ENCODE measurements around the gene THSD7A.
A peak's percentile ranks its signal among the peaks of the same experiment; 100 is the strongest.
"Not testable (repeated sequence)": the region's sequence is repeated elsewhere in the genome, so short reads cannot be mapped to it uniquely, and the experiment has no call there.

THSD7A gene

GRCh38 chr7:11529382-11529781 is 302.6 kb downstream of the THSD7A start:
- Histone ChIP-seq H3K4me3 (ENCODE audit: low read depth, low read length) (no peak overlapping the region), H3K27ac (ENCODE audit: low read depth, low read length) (no peak overlapping the region), H3K79me2 (ENCODE audit: control insufficient read depth, insufficient read depth, low read length, unreplicated experiment) (no peaks in the 10 kb centered on the region), H3K27me3 (ENCODE audit: insufficient read depth, low read length) (no peaks in the 10 kb centered on the region), H2AFZ (ENCODE audit: low read length, unreplicated experiment) (no peak overlapping the region), H3K36me3 (ENCODE audit: insufficient read depth, low read length) (no peaks in the 10 kb centered on the region), H3K4me1 (ENCODE audit: control insufficient read depth, insufficient read depth, low read length, unreplicated experiment) (no peaks in the 10 kb centered on the region)

DNA sequence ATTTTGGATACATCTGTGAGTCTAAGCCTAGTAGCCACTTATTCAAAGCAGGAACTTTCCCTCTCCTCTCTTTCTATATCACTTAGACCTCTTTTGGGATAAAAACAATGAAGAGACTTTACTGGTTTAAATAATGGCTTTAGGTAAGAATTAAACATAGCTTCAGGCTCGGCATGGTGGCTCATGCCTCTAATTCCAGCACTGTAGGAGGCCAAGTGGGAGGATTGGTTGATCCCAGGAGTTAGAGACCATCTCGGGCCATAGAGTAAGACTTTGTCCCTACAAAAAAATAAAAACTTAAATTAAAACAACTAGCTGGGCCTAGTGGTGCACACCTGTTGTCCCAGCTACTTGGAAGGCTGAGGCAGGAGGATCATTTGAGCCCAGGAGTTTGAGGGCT is 304.3 kb downstream of the THSD7A start:
- H3K27me3 ChIP-seq (ENCODE audit: insufficient read depth, low read length), result no peaks in the 10 kb centered on the region
- no peak overlapping the region for H2AFZ ChIP-seq (ENCODE audit: low read length, unreplicated experiment)
- H3K27ac ChIP-seq (ENCODE audit: low read depth, low read length), result no peak overlapping the region
- no peaks in the 10 kb centered on the region for H3K79me2 ChIP-seq (ENCODE audit: control insufficient read depth, insufficient read depth, low read length, unreplicated experiment)
- H3K36me3 ChIP-seq (ENCODE audit: insufficient read depth, low read length), result no peaks in the 10 kb centered on the region
- no peaks in the 10 kb centered on the region for H3K4me1 ChIP-seq (ENCODE audit: control insufficient read depth, insufficient read depth, low read length, unreplicated experiment)
- no peak overlapping the region for H3K4me3 ChIP-seq (ENCODE audit: low read depth, low read length)

DNA sequence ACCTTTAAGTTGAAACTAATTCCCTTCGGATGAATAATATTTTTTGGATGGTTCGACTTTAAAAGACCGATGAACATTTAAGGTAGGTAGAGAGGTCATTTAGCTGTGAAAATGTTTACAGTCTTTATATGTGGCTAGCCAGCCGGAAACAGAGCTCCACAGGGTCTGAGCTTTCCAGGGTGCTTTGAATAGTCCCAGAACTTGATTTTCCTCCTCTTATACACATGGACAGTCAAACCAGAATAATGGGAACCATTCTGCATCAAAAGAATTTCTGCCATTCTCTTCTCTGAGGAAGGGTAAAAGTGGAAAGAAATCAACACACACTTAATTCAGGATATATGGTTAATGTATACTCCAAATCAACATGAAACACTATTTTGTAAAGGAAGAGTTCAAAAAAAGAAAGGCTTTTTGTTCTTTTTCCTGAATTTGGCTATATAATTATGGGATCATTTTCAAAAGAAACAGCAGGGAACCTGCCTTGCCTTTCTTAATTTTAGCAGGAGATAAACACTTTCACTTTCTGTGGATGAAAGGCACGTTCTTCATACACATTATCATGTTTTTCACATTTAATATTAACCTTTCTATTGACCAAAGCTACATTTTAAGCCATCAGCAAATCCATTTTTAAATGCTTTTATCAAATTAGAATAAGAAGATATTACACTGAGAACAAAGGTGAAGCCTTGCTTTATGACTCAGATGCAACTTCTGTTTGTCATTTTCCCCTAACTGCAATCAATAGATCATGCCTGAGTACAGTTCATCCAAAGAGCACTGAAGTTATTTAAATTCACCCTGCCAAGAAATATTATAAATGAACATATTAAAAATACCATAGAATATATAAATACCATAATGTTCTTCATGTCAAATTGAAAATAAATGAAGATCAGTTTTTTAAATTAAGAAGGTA is 307.3 kb downstream of the THSD7A start:
- Histone ChIP-seq H3K36me3 (ENCODE audit: insufficient read depth, low read length) (no peaks in the 10 kb centered on the region), H3K27me3 (ENCODE audit: insufficient read depth, low read length) (no peaks in the 10 kb centered on the region), H3K4me1 (ENCODE audit: control insufficient read depth, insufficient read depth, low read length, unreplicated experiment) (no peaks in the 10 kb centered on the region), H3K4me3 (ENCODE audit: low read depth, low read length) (peak overlapping the region; percentile 58), H2AFZ (ENCODE audit: low read length, unreplicated experiment) (peak overlapping the region; percentile 76), H3K79me2 (ENCODE audit: control insufficient read depth, insufficient read depth, low read length, unreplicated experiment) (no peaks in the 10 kb centered on the region), H3K27ac (ENCODE audit: low read depth, low read length) (no peak overlapping the region)

- H2AFZ ChIP-seq (ENCODE audit: low read length, unreplicated experiment); H3K4me1 ChIP-seq (ENCODE audit: control insufficient read depth, insufficient read depth, low read length, unreplicated experiment); H3K27me3 ChIP-seq (ENCODE audit: insufficient read depth, low read length); H3K36me3 ChIP-seq (ENCODE audit: insufficient read depth, low read length); H3K79me2 ChIP-seq (ENCODE audit: control insufficient read depth, insufficient read depth, low read length, unreplicated experiment); H3K27ac ChIP-seq (ENCODE audit: low read depth, low read length): not testable (repeated sequence)
- H3K4me3 ChIP-seq (ENCODE audit: low read depth, low read length), result peak overlapping the region; percentile 16; the same call in 1 of the 2 replicates
Observed at GRCh38 chr7:11521964-11522499, 310.0 kb downstream of the THSD7A start.

GRCh38 chr7:11517853-11518252 is 314.1 kb downstream of the THSD7A start:
- H2AFZ ChIP-seq (ENCODE audit: low read length, unreplicated experiment), result no peak overlapping the region
- H3K79me2 ChIP-seq (ENCODE audit: control insufficient read depth, insufficient read depth, low read length, unreplicated experiment), result no peaks in the 10 kb centered on the region
- no peaks in the 10 kb centered on the region for H3K4me1 ChIP-seq (ENCODE audit: control insufficient read depth, insufficient read depth, low read length, unreplicated experiment)
- H3K4me3 ChIP-seq (ENCODE audit: low read depth, low read length), result no peak overlapping the region
- H3K36me3 ChIP-seq (ENCODE audit: insufficient read depth, low read length), result no peaks in the 10 kb centered on the region
- H3K27ac ChIP-seq (ENCODE audit: low read depth, low read length), result no peak overlapping the region
- H3K27me3 ChIP-seq (ENCODE audit: insufficient read depth, low read length), result no peaks in the 10 kb centered on the region

- H3K36me3 ChIP-seq (ENCODE audit: insufficient read depth, low read length), result no peaks in the 10 kb centered on the region
- no peaks in the 10 kb centered on the region for H3K27me3 ChIP-seq (ENCODE audit: insufficient read depth, low read length)
- no peak overlapping the region for H3K27ac ChIP-seq (ENCODE audit: low read depth, low read length)
- H3K4me3 ChIP-seq (ENCODE audit: low read depth, low read length), result no peak overlapping the region
- no peaks in the 10 kb centered on the region for H3K79me2 ChIP-seq (ENCODE audit: control insufficient read depth, insufficient read depth, low read length, unreplicated experiment)
- no peak overlapping the region for H2AFZ ChIP-seq (ENCODE audit: low read length, unreplicated experiment)
- no peaks in the 10 kb centered on the region for H3K4me1 ChIP-seq (ENCODE audit: control insufficient read depth, insufficient read depth, low read length, unreplicated experiment)
Observed at GRCh38 chr7:11516328-11516727, 315.7 kb downstream of the THSD7A start.

DNA sequence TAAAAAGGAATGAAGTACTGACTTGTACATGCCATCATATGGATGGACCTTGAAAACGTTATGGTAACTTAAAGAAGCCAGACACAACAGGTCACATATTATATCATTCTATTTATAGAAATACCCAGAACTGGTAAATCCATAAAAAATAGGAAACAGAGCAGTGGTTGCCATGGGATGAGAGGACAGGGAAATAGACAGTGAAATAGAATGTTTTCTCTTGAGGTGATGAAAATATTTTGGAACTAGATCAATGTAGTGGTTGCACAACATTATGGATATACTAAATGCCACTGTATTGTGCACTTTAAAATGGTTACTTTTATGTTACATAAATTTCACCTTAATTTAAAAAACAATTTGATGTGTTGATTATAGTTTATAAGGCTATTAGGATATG is 318.5 kb downstream of the THSD7A start:
- Histone ChIP-seq H2AFZ (ENCODE audit: low read length, unreplicated experiment) (no peak overlapping the region), H3K27me3 (ENCODE audit: insufficient read depth, low read length) (no peaks in the 10 kb centered on the region), H3K27ac (ENCODE audit: low read depth, low read length) (no peak overlapping the region), H3K4me1 (ENCODE audit: control insufficient read depth, insufficient read depth, low read length, unreplicated experiment) (no peaks in the 10 kb centered on the region), H3K4me3 (ENCODE audit: low read depth, low read length) (no peak overlapping the region), H3K79me2 (ENCODE audit: control insufficient read depth, insufficient read depth, low read length, unreplicated experiment) (no peaks in the 10 kb centered on the region), H3K36me3 (ENCODE audit: insufficient read depth, low read length) (no peaks in the 10 kb centered on the region)

GRCh38 chr7:11507929-11508328 is 324.1 kb downstream of the THSD7A start:
- Histone ChIP-seq H3K4me3 (ENCODE audit: low read depth, low read length) (no peak overlapping the region), H3K4me1 (ENCODE audit: control insufficient read depth, insufficient read depth, low read length, unreplicated experiment) (no peaks in the 10 kb centered on the region), H3K27me3 (ENCODE audit: insufficient read depth, low read length) (no peaks in the 10 kb centered on the region), H3K27ac (ENCODE audit: low read depth, low read length) (no peak overlapping the region), H2AFZ (ENCODE audit: low read length, unreplicated experiment) (no peak overlapping the region), H3K36me3 (ENCODE audit: insufficient read depth, low read length) (no peaks in the 10 kb centered on the region), H3K79me2 (ENCODE audit: control insufficient read depth, insufficient read depth, low read length, unreplicated experiment) (no peaks in the 10 kb centered on the region)

DNA sequence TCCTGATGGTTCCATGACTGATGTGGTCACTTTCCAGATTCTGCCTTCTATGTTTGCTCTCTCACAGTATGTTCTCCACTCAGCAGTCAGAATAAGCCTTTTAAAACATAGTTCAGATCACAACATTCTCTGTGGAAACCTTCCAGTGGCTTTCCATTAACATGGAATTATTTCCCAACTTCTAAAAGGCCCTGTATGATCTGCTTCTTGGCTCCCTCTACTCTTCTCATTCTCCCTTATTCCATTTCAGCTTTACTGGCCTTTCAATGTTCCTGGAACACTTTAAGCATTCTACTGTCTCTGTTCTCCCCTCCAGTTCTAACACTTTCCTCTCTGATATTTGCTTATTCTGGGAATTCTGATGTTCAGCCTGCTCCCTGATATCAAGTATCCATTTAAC is 325.6 kb downstream of the THSD7A start:
- Histone ChIP-seq H3K27ac (ENCODE audit: low read depth, low read length) (no peak overlapping the region), H3K36me3 (ENCODE audit: insufficient read depth, low read length) (no peaks in the 10 kb centered on the region), H3K4me1 (ENCODE audit: control insufficient read depth, insufficient read depth, low read length, unreplicated experiment) (no peaks in the 10 kb centered on the region), H3K4me3 (ENCODE audit: low read depth, low read length) (no peak overlapping the region), H3K27me3 (ENCODE audit: insufficient read depth, low read length) (no peaks in the 10 kb centered on the region), H2AFZ (ENCODE audit: low read length, unreplicated experiment) (no peak overlapping the region), H3K79me2 (ENCODE audit: control insufficient read depth, insufficient read depth, low read length, unreplicated experiment) (no peaks in the 10 kb centered on the region)

DNA sequence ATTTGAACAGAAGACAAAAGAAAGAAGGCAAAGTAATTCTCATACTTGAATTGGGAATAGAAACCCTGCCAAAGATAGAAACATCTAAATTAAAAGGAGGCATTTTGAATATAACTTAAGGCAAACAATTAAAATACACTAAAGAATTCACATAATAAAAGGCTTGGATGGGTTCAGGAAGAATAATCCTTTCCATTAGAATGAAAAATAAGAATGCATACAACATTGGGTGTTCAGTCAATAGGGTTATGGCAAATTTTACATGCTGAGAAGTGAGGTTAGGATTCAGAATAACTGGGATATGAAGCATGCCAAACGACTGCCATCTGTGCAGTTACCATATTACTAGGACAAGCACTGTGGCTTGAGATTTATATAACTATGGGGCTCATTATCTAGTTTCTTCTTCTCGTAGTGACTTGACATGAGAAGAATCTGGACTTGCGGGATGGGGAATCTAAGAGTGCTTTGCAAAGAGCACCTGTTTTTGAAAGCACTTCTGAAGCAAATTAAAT is 326.5 kb downstream of the THSD7A start:
- Histone ChIP-seq H3K27me3 (ENCODE audit: insufficient read depth, low read length) (no peaks in the 10 kb centered on the region), H3K4me3 (ENCODE audit: low read depth, low read length) (no peak overlapping the region), H3K4me1 (ENCODE audit: control insufficient read depth, insufficient read depth, low read length, unreplicated experiment) (no peaks in the 10 kb centered on the region), H3K79me2 (ENCODE audit: control insufficient read depth, insufficient read depth, low read length, unreplicated experiment) (no peaks in the 10 kb centered on the region), H3K27ac (ENCODE audit: low read depth, low read length) (no peak overlapping the region), H2AFZ (ENCODE audit: low read length, unreplicated experiment) (no peak overlapping the region), H3K36me3 (ENCODE audit: insufficient read depth, low read length) (no peaks in the 10 kb centered on the region)

GRCh38 chr7:11492307-11492706 is 339.7 kb downstream of the THSD7A start:
- Histone ChIP-seq H3K4me1 (ENCODE audit: control insufficient read depth, insufficient read depth, low read length, unreplicated experiment) (no peaks in the 10 kb centered on the region), H3K27me3 (ENCODE audit: insufficient read depth, low read length) (no peaks in the 10 kb centered on the region), H3K4me3 (ENCODE audit: low read depth, low read length) (no peak overlapping the region), H3K36me3 (ENCODE audit: insufficient read depth, low read length) (no peaks in the 10 kb centered on the region), H2AFZ (ENCODE audit: low read length, unreplicated experiment) (no peak overlapping the region), H3K27ac (ENCODE audit: low read depth, low read length) (no peak overlapping the region), H3K79me2 (ENCODE audit: control insufficient read depth, insufficient read depth, low read length, unreplicated experiment) (no peaks in the 10 kb centered on the region)
